Stimulated activated CD8-positive, alpha-beta memory T cell treated with anti-CD3 and anti-CD28 coated beads, Interleukin-7, amount 100 ng/mL, for 48 hours (primary cell): Measurements from ENCODE around the gene MAPKBP1.
A peak's percentile ranks its signal among the peaks of the same experiment; 100 is the strongest.

Experiments
- DNase-seq, 2 donors: peaks; one replicate each; pipeline ENCODE4 v3.0.0-alpha.2; 2020; ENCODE audit warnings: low read depth in 1 of 2; ENCODE audit errors: extremely low read depth in 1 of 2

Gene MAPKBP1

GRCh38 chr15:41804916-41805666 lies 30.8 kb downstream of the MAPKBP1 start:
- no peak for DNase-seq

- DNase-seq = no peak
These were observed 31.4 kb downstream of the MAPKBP1 start for GRCh38 chr15:41805711-41806110.

- DNase-seq = no peak
These were observed 32.3 kb downstream of the MAPKBP1 start for GRCh38 chr15:41806291-41807181.

DNA sequence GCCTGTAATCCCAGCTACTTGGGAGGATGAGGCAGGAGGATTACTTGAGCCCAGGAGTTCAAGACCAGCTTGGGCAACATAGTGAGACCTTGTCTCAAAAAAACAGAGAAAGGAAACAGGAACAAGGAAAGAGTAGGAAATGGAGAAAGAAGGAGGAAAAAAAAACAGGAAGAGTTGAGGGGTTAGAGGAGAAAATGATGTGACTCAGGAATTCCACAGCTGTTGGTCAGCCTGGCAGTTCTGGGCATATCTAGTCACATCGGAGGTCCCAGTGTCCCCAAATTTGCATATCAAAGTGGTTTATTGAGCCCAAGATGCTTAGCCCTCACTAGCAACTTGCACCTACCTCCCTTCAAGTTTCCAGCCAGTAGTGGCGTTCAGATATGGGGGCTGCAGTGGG lies 34.8 kb downstream of the MAPKBP1 start:
- no peak for DNase-seq

- no peak for DNase-seq
These were observed 35.4 kb downstream of the MAPKBP1 start for GRCh38 chr15:41809526-41810220.

- no peak for DNase-seq
These were observed 36.6 kb downstream of the MAPKBP1 start for GRCh38 chr15:41810651-41811431.

- peak in 1 of 2 donors; percentile 48 for DNase-seq
These were observed 37.3 kb downstream of the MAPKBP1 start for GRCh38 chr15:41811432-41812195.

DNA sequence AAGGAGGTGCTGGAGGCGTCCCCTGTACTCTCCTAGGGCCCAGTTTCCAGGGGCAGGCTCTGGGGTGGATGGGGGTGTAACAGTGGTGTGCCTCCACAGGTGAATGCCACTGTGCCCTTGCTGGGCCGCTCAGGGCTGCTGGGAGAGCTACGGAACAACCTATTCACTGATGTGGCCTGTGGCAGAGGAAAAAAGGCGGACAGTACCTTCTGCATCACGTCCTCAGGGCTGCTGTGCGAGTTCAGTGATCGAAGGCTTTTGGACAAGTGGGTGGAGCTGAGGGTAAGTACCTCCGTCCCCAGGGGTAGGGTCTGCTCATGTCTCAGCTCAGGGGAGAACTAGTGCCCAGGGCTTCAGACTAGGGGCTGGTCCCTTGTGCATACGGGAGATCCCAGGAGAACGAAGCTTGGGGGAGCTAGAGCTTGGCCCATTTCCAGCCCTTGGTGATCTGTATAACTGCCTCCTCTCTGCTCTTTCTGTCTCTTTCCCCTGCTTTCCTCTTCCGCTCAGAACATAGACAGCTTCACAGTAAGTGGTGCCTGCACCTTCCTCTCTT lies 38.6 kb downstream of the MAPKBP1 start:
- DNase-seq = no peak

DNA sequence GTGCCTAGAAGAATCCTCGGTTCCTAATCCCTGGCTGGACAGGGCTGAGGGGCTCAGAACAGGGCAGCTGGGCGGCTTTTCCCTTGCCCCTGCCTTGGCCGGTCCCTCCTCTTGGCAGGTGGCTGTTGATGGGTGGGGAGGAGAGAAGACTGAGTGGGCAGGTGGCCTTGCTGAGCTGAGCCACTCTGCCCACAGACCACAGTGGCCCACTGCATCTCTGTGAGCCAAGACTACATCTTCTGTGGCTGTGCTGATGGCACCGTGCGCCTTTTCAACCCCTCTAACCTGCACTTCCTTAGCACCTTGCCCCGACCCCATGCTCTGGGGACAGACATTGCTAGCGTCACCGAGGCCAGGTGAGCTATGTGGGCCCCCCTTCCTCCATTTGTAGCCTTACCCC lies 39.1 kb downstream of the MAPKBP1 start:
- no peak for DNase-seq

DNA sequence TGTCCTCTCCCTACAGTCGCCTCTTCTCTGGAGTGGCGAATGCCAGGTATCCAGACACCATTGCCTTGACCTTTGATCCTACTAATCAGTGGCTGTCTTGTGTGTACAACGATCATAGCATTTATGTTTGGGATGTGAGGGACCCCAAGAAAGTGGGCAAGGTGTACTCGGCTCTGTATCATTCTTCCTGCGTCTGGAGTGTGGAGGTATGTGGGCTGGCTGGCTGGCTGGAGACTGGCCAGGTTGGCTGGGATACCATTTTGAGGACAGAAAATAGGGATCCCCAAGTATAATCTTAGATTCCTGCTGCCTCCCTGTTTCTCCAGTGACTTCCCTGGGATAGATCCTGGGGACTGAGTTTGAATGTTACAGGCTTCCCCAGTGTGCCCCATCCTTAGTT lies 40.2 kb downstream of the MAPKBP1 start:
- DNase-seq = no peak

DNA sequence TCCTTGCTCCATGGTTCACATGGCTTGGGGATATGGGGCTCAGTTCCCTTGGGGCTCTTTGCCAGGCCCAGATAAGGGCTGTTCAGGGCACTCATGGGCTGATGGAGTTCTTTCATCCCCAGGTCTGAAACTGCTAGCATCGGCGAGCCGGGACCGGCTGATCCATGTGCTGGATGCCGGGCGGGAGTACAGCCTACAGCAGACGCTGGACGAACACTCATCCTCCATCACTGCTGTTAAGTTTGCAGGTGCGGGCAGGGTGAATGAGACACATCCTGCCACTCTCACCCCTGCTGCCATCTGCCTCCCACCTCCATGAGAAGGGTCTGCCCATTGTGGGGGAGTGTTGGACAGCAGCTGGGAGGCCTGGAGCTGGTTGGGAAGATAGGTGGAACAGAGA lies 42.5 kb downstream of the MAPKBP1 start:
- no peak for DNase-seq

DNA sequence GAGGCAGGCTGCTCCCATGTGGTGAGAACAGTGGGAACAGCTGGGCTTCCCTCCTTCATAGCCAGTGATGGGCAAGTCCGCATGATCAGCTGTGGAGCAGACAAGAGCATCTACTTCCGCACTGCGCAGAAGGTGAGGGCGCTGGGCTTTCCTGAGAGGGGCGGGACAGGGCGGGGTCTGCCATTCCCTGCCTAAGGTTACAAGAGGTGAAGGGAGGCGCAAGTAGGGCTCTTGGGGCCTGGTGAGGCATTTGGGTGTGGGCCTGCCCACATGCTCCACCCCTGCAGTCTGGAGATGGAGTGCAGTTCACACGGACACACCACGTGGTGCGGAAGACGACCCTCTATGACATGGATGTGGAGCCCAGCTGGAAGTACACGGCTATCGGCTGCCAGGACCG lies 43.0 kb downstream of the MAPKBP1 start:
- DNase-seq = no peak

DNA sequence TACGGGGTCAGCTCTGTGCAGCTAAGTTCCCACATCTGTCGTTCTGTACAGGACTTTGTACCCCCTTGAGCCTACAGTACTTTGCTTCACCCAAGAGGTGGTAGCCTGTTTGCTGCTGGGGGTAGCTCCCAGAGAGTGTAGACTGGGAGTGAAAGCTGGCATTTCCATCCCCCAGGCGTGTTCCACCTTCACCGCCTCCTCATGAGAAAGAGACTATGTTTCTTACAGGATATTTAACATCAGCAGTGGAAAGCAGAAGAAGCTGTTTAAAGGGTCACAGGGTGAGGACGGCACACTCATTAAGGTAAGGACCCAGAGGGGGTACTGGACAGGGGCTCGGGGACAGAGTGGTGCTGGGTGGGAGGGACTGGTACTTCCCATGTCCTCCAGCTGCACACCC lies 43.5 kb downstream of the MAPKBP1 start:
- DNase-seq = no peak

DNA sequence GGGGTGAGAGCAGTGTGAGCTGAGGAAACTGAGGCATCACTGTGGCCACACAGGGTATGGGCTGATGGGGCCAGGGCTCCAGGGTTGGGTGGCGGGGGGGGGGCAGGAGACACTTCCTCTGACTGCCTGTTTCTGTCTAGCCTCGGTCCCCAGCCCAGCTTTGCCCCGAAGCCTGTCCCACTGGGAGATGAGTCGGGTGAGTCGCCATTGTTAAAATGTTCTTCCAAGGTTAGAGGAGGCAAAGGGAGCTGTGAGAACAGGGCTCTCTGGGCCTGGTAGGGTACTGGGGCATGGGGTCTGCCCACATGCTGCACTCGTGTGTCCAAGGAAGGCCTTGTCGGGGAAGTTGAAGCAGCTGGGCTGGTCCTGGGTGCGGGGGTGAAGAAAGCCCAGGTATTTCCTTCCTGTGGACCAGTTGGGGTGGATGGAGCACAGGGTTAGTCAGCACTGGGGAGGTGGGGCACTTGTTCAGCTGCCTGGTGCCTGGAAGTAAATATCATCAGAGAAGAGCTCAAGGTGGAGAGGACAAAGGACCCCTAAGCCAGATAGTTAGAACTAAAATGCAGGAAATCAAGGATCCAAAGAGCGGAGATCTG lies 45.3 kb downstream of the MAPKBP1 start:
- DNase-seq = no peak

DNA sequence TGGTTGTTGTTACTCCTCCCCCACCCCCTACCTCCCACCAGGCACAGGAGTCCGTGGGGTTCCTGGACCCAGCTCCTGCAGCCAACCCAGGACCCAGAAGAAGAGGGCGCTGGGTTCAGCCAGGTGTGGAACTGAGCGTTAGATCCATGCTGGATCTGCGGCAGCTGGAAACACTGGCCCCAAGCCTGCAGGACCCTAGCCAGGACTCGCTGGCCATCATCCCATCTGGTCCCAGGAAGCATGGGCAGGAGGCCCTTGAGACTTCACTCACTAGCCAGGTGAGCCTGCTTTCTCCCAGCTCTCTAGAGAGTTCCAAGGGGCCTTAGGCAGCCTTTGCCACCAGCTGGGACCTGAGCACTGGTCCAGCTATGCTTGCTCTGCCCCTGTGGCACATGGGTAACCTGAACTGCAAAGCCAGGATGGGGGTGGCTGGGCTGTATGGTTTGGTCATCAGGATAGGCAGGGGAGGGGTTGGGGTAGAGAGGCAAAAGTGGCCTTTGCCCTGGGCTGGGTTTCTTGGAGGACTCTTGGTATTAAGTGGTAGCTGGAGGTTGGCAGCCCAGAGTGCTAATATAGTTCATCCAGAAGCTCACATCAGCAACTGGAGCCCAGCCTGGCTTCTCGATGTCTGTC lies 46.6 kb downstream of the MAPKBP1 start:
- DNase-seq = no peak

GRCh38 chr15:41821831-41822230 lies 47.5 kb downstream of the MAPKBP1 start:
- DNase-seq = no peak

DNA sequence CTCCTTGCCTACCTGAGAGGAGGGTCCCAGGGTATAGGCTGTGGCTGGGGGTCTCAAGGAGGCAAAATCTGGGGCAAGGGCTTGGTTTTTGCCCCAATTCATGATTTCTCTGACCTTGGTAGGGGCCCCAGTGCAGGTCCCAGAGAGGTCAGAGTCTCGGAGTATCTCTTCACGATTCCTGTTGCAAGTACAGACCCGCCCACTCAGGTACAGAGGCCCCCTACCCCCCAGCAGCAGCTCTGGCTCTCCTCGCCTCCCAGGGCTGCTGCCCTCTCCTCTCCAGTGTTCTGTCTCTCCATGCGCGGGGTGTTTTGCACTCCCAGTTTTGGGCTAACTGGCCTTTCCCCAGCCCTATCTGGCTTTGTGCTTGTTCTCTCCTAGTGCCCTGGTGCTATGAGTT lies 48.2 kb downstream of the MAPKBP1 start:
- DNase-seq = no peak

DNA sequence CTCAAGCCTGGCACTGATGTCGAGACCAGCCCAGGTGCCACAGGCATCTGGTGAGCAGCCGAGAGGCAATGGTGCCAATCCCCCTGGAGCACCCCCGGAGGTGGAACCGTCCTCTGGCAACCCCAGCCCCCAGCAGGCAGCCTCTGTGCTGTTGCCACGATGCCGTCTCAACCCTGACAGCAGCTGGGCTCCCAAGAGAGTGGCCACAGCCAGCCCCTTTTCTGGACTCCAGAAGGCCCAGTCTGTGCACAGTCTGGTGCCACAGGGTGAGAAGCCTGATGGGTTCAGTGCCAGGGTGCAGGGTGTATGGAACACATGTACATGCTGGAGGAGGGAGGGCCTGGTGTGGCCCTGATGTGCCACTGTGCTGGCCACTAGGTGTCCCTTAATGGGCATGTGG lies 48.7 kb downstream of the MAPKBP1 start:
- no peak for DNase-seq

DNA sequence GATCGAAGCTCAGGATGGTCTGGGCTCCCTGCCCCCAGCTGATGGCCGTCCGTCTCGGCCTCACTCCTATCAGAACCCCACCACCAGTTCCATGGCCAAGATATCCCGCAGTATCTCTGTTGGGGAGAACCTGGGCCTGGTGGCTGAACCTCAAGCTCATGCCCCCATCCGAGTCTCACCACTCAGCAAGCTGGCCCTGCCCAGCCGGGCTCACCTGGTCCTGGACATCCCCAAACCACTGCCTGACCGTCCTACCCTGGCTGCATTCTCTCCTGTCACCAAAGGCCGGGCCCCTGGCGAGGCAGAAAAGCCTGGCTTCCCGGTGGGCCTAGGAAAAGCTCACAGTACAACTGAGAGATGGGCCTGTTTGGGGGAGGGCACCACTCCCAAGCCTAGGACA lies 49.2 kb downstream of the MAPKBP1 start:
- no peak for DNase-seq
